GM23338 (cell line): Measurements from ENCODE around the gene NOTCH3. TPM values are rescaled to one million over a fixed set of nuclear protein-coding genes. Genes with fewer than 3 reads are reported as not detected.
A peak's percentile ranks its signal among the peaks of the same experiment; 100 is the strongest.

Experiments used
- ATAC-seq: fragments of 200-7000 bp; cut with Tn5 transposase; 3 replicates; pipeline ENCODE4 v1.9.1; 2020
- DNase-seq: peaks from one replicate; pipeline ENCODE4 v3.0.0-alpha.2; 2015; ENCODE audit warnings: low spot score
- H2AFZ ChIP-seq: fragments of 200-600 bp; sonication (generic); 2 replicates; pipeline ENCODE4 v1.8.0; 2016; ENCODE audit warnings: antibody characterized with exemption, mild to moderate bottlenecking, moderate library complexity
- H3F3A ChIP-seq: fragments of 200-600 bp; sonication (generic); replicated peaks from 2 replicates; pipeline ENCODE4 v1.8.0; 2017; ENCODE audit warnings: antibody characterized with exemption, mixed run types, low read depth
- H3K27ac ChIP-seq: fragments of 200-600 bp; sonication (generic); 2 replicates; pipeline ENCODE4 v1.6.1; 2016; ENCODE audit warnings: low read depth
- H3K27me3 ChIP-seq: fragments of 200-600 bp; sonication (generic); 2 replicates; pipeline ENCODE4 v1.8.0; 2016; ENCODE audit warnings: mild to moderate bottlenecking, mixed run types, moderate library complexity; ENCODE audit not compliant: insufficient read depth
- H3K36me3 ChIP-seq: fragments of 200-600 bp; sonication (generic); 2 replicates; pipeline ENCODE4 v1.8.0; 2016; ENCODE audit warnings: mild to moderate bottlenecking; ENCODE audit not compliant: insufficient read depth
- H3K4me1 ChIP-seq: fragments of 200-600 bp; sonication (generic); 2 replicates; pipeline ENCODE4 v1.8.0; 2016; ENCODE audit warnings: mild to moderate bottlenecking, moderate library complexity; ENCODE audit not compliant: insufficient read depth
- H3K4me2 ChIP-seq: fragments of 200-600 bp; sonication (generic); 2 replicates; pipeline ENCODE4 v1.7.1; 2017; ENCODE audit warnings: mixed run types
- H3K4me3 ChIP-seq: fragments of 200-600 bp; sonication (generic); 2 replicates; pipeline ENCODE4 v1.6.1; 2016; ENCODE audit warnings: mixed run types
- H3K79me2 ChIP-seq: fragments of 200-600 bp; sonication (generic); replicated peaks from 2 replicates; pipeline ENCODE4 v1.8.0; 2017; ENCODE audit warnings: mild to moderate bottlenecking; ENCODE audit not compliant: insufficient read depth
- H3K9me2 ChIP-seq: fragments of 200-600 bp; sonication (generic); 2 replicates; pipeline ENCODE4 v1.8.0; 2017; ENCODE audit not compliant: insufficient read depth
- H4K20me1 ChIP-seq: fragments of 200-600 bp; sonication (generic); replicated peaks from 2 replicates; pipeline ENCODE4 v1.8.0; 2017; ENCODE audit warnings: mild to moderate bottlenecking; ENCODE audit not compliant: insufficient read depth
- H3K27ac Mint-ChIP-seq: 2 replicates; pipeline ENCODE4 v1.8.0; 2020; ENCODE audit warnings: inconsistent platforms, mild to moderate bottlenecking, moderate library complexity, mixed read lengths
- H3K27me3 Mint-ChIP-seq: 3 replicates; pipeline ENCODE4 v1.8.0; 2022; ENCODE audit warnings: low read depth, mild to moderate bottlenecking, moderate library complexity, mixed read lengths, inconsistent platforms; ENCODE audit not compliant: insufficient read depth, poor library complexity
- H3K36me3 Mint-ChIP-seq: 3 replicates; pipeline ENCODE4 v1.8.0; 2021; ENCODE audit warnings: low read depth, mild to moderate bottlenecking, inconsistent platforms, moderate library complexity, mixed read lengths
- H3K4me1 Mint-ChIP-seq: 3 replicates; pipeline ENCODE4 v1.8.0; 2020; ENCODE audit warnings: mild to moderate bottlenecking, inconsistent platforms, mixed read lengths
- H3K4me3 Mint-ChIP-seq: 3 replicates; pipeline ENCODE4 v1.8.0; 2021; ENCODE audit warnings: moderate library complexity, mild to moderate bottlenecking, inconsistent platforms, mixed read lengths
- H3K9me3 Mint-ChIP-seq: 3 replicates; pipeline ENCODE4 v1.8.0; 2020; ENCODE audit warnings: moderate library complexity, mild to moderate bottlenecking, inconsistent platforms, mixed read lengths
- CREB1 ChIP-seq: fragments of 250-450 bp; sonication (Bioruptor Pico); IDR thresholded peaks from 2 replicates; pipeline ENCODE4 v1.5.0; 2020; ENCODE audit warnings: low read depth, mild to moderate bottlenecking, moderate library complexity
- EZH2 ChIP-seq: fragments of 200-600 bp; sonication (generic); IDR thresholded peaks from one replicate; pipeline ENCODE4 v1.8.0; 2017; ENCODE audit warnings: antibody characterized with exemption, mild to moderate bottlenecking, low read depth; ENCODE audit not compliant: unreplicated experiment
- JUNB ChIP-seq: IDR thresholded peaks from one replicate; pipeline ENCODE4 v1.6.1; 2016; ENCODE audit warnings: antibody characterized with exemption; ENCODE audit not compliant: unreplicated experiment
- NANOG ChIP-seq: IDR thresholded peaks from 2 replicates; pipeline ENCODE4 v1.6.1; 2016; ENCODE audit warnings: antibody characterized with exemption, borderline replicate concordance
- POLR2AphosphoS5 ChIP-seq: IDR thresholded peaks from 2 replicates; pipeline ENCODE4 v1.6.1; 2016; ENCODE audit warnings: antibody characterized with exemption, low read depth
- STAT1 ChIP-seq: IDR thresholded peaks from one replicate; pipeline ENCODE4 v1.6.1; 2016; ENCODE audit warnings: antibody characterized with exemption; ENCODE audit not compliant: unreplicated experiment
- ZNF114 ChIP-seq: fragments of 250-450 bp; sonication (Bioruptor Pico); IDR thresholded peaks from 2 replicates; pipeline ENCODE4 v1.5.0; 2020; ENCODE audit warnings: mild to moderate bottlenecking, moderate library complexity
- ZNF331 ChIP-seq: fragments of 250-450 bp; sonication (Bioruptor Pico); IDR thresholded peaks from 2 replicates; pipeline ENCODE4 v1.5.0; 2020; ENCODE audit warnings: low read depth, mild to moderate bottlenecking, moderate library complexity
- polyA plus RNA-seq: library from polyadenylated mRNA; unstranded; fragments of >200 nt; fragmentation: Nextera tagmentation; extraction: Ambion mirVana; gene quantifications from 2 replicates; pipeline ENCODE4 v1.2.1, GENCODE V29; 2016
- total RNA-seq: library from RNA; depleted of rRNA; stranded (reverse); fragments of >200 nt; shearing (Covaris generic); gene quantifications from 2 replicates; pipeline ENCODE4 v1.2.3, GENCODE V29; 2014
- TF ChIP-seq, protein P1 (sequence below): IDR thresholded peaks from 2 replicates; pipeline ENCODE4 v1.6.1; 2016; ENCODE audit warnings: antibody characterized with exemption
- TF ChIP-seq, protein P2 (sequence below): IDR thresholded peaks from one replicate; pipeline ENCODE4 v1.6.1; 2018; ENCODE audit warnings: antibody characterized with exemption; ENCODE audit not compliant: unreplicated experiment

Gene NOTCH3
- total and polyA plus RNA-seq, 2 experiments from 2014 or later: 24.3 to 172 TPM

DNA sequence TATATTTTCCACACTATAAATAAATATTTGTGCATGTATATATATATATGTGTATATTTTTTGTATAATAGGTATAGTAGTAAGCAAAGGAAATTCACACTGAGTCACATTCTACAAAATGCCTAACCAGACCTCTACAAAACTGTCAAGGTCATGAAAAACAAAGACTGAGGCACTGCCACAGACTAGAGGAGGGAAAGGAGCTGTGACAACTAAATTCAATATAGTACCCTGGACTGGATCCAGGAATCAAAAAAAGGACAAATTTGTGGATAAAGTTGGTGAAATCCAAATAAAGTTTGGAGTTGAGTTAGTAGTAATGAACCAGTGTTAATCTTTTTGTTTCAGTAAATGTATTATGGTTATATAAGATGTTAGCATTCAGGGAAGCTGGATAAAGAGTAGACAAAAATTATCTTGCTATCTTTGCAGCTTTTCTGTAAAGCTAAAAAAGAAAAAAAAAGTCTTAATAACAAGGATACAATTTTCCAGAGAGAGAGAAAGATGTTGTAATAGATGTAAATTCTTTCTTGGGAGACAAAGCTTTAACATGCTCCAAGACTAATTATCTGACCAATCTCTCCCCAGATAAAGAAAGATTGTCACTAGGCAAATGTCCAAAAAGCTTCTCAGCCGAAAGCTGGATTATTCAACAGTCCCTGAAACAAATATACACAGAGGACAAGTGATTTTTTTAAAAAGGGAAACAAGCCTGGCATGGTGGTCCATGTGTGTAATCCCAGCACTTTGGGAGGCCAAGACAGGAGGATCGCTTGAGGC, 74.5 kb downstream of the NOTCH3 start (continued):
- TF ChIP-seq ZNF114 (CRISPR knock-in tag) (no peak), POLR2AphosphoS5 (no peak), EZH2 (no peak)

DNA sequence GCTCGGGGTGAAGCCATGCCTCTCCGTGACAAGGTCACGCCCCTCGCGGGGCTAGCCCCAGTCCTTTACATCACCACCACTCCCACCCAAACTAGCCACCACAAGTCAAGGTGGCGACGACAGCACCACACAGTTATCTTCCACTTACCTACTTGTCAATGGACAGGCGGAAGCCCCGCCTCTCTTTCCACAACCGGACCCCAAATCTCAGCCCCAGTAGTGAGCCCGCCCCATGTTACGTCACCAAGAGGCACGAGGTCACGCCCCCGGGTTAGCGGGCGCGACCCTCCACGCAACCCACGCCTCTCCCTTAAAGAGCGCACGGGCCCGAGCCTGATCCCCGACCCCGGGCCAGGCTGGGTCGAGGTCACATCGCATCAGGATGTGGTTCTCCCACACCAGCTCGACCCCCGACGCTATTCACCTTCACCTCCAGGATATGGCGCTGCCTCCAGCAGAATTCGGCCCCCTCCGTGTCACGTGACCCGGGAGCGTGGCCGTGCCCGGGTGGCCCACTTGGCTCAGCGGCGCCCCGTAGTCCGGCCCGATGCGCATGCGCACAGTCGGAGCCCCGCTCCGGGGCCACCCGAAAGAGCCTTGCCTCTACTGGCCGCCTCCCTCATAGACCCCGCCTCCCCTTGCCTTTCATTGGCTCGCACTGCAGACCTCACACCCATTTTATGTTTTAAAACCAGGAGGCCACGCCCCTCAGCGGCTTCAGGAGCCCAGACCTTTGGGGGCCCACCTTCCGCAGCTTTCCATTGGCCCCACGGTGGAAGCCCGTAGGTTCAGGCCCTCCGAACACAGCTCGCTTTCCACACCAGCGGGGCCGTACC, 75.3 kb downstream of the NOTCH3 start:
- H3K36me3 ChIP-seq: no peaks in the 10 kb centered on the region
- Mint-ChIP-seq H3K36me3 (peaks cover 20% of the 10 kb centered on the region), H3K27me3 (peaks cover 31% of the 10 kb centered on the region), H3K4me3 (peak overlapping the region; percentile 93), H3K27ac (peak overlapping the region; percentile 99), H3K9me3 (no peaks in the 10 kb centered on the region; the same call in 2 of the 3 replicates), H3K4me1 (peaks cover 6% of the 10 kb centered on the region; the same call in 1 of the 3 replicates)
- peak overlapping the region; percentile 95 for H3K27ac ChIP-seq
- H2AFZ ChIP-seq: peak overlapping the region; percentile 98
- TF ChIP-seq ZNF331 (CRISPR knock-in tag) (no peak), CREB1 (CRISPR knock-in tag) (peak; percentile 87), POLR2AphosphoS5 (peak; percentile 71; the same call in 1 of the 2 replicates), STAT1 (no peak)
- TF ChIP-seq, protein P1, sequence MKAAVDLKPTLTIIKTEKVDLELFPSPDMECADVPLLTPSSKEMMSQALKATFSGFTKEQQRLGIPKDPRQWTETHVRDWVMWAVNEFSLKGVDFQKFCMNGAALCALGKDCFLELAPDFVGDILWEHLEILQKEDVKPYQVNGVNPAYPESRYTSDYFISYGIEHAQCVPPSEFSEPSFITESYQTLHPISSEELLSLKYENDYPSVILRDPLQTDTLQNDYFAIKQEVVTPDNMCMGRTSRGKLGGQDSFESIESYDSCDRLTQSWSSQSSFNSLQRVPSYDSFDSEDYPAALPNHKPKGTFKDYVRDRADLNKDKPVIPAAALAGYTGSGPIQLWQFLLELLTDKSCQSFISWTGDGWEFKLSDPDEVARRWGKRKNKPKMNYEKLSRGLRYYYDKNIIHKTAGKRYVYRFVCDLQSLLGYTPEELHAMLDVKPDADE: peak; percentile 38; the same call in 1 of the 2 replicates
- 0 out of 2 replicates have a peak, but pooled peaks cover 3% of the 10 kb centered on the region for H3K4me1 ChIP-seq
- DNase-seq: peak; percentile 100
- H4K20me1 ChIP-seq: no peaks in the 10 kb centered on the region
- peaks cover 10% of the 10 kb centered on the region for H3K79me2 ChIP-seq
- H3F3A ChIP-seq: 0 out of 2 replicates have a peak, but pooled peaks cover 6% of the 10 kb centered on the region
- no peaks in the 10 kb centered on the region for H3K27me3 ChIP-seq
- H3K4me3 ChIP-seq: peak overlapping the region; percentile 85
- H3K9me2 ChIP-seq: no peaks in the 10 kb centered on the region
- H3K4me2 ChIP-seq: peak overlapping the region; percentile 90
- ATAC-seq: peak; percentile 89

DNA sequence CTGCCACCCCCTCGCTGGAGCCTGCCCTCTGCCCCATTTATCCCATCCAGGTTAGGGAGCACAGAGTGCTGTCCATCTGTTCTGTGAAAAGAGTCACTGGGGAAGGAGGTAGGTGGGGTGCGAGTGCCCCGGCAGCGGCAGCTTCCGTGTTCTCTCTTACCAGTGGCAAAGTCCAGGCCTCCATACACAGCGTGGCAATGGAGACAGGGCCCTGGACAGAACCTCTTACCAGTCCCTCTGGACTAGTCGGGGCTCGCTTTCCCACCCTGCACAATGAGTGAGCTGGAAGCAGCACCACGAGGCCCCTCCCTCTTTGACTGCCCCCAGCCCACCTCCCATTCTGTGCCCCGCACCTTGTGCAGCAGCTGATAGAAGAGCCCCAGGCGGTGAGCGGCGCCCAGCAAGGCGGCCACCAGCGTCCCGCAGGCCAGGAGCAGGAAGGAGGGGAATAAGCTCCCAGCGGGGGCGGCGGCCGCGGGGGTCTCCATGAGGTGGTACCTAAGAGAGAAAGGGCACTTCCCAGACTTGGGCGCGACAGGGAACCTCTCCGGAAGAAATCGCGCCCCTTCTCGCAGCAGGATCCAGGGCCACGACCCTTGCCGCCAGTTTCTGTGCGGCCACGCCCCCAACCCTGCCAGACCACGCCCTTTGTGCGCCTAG, 76.1 kb downstream of the NOTCH3 start:
- Histone ChIP-seq H3K4me1 (0 out of 2 replicates have a peak, but pooled peaks cover 3% of the 10 kb centered on the region), H3K9me2 (no peaks in the 10 kb centered on the region), H4K20me1 (no peaks in the 10 kb centered on the region), H3K4me3 (peak overlapping the region; percentile 85), H2AFZ (peak overlapping the region; percentile 98), H3F3A (0 out of 2 replicates have a peak, but pooled peaks cover 6% of the 10 kb centered on the region), H3K27me3 (no peaks in the 10 kb centered on the region), H3K79me2 (peaks cover 10% of the 10 kb centered on the region), H3K27ac (peak overlapping the region; percentile 95), H3K36me3 (0 out of 2 replicates have a peak, but pooled peaks cover 1% of the 10 kb centered on the region), H3K4me2 (peak overlapping the region; percentile 90)
- peaks cover 28% of the 10 kb centered on the region for H3K27me3 Mint-ChIP-seq
- peak; percentile 87 for DNase-seq
- ATAC-seq: peak; percentile 64
- H3K9me3 Mint-ChIP-seq: no peaks in the 10 kb centered on the region; the same call in 2 of the 3 replicates
- peak overlapping the region; percentile 93 for H3K4me3 Mint-ChIP-seq
- peaks cover 6% of the 10 kb centered on the region; the same call in 1 of the 3 replicates for H3K4me1 Mint-ChIP-seq
- H3K36me3 Mint-ChIP-seq: peaks cover 28% of the 10 kb centered on the region
- H3K27ac Mint-ChIP-seq: peak overlapping the region; percentile 99
- TF ChIP-seq, protein P2, sequence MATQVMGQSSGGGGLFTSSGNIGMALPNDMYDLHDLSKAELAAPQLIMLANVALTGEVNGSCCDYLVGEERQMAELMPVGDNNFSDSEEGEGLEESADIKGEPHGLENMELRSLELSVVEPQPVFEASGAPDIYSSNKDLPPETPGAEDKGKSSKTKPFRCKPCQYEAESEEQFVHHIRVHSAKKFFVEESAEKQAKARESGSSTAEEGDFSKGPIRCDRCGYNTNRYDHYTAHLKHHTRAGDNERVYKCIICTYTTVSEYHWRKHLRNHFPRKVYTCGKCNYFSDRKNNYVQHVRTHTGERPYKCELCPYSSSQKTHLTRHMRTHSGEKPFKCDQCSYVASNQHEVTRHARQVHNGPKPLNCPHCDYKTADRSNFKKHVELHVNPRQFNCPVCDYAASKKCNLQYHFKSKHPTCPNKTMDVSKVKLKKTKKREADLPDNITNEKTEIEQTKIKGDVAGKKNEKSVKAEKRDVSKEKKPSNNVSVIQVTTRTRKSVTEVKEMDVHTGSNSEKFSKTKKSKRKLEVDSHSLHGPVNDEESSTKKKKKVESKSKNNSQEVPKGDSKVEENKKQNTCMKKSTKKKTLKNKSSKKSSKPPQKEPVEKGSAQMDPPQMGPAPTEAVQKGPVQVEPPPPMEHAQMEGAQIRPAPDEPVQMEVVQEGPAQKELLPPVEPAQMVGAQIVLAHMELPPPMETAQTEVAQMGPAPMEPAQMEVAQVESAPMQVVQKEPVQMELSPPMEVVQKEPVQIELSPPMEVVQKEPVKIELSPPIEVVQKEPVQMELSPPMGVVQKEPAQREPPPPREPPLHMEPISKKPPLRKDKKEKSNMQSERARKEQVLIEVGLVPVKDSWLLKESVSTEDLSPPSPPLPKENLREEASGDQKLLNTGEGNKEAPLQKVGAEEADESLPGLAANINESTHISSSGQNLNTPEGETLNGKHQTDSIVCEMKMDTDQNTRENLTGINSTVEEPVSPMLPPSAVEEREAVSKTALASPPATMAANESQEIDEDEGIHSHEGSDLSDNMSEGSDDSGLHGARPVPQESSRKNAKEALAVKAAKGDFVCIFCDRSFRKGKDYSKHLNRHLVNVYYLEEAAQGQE: no peak
- no peak for TF ChIP-seq STAT1
- no peak for TF ChIP-seq POLR2AphosphoS5
- no peak for TF ChIP-seq NANOG
- no peak for TF ChIP-seq ZNF331 (CRISPR knock-in tag)
- TF ChIP-seq, protein P1: no peak
- no peak for TF ChIP-seq ZNF114 (CRISPR knock-in tag)
- TF ChIP-seq CREB1 (CRISPR knock-in tag): no peak
- TF ChIP-seq JUNB: no peak
